ACHN (cell line): ENCODE data around the gene VRK2.

Source experiments
- DNase-seq: peaks from one replicate; pipeline ENCODE4 v3.0.0-alpha.2; 2015
- in situ Hi-C: cut with HindIII; loops from 2 replicates; pipeline ENCODE4 v1.10.0; 2017; ENCODE audit warnings: low sequenced_read_pairs, low pct_ligation_motif_present, low pct_unique_long_range_greater_than_20kb

VRK2 gene

DNA sequence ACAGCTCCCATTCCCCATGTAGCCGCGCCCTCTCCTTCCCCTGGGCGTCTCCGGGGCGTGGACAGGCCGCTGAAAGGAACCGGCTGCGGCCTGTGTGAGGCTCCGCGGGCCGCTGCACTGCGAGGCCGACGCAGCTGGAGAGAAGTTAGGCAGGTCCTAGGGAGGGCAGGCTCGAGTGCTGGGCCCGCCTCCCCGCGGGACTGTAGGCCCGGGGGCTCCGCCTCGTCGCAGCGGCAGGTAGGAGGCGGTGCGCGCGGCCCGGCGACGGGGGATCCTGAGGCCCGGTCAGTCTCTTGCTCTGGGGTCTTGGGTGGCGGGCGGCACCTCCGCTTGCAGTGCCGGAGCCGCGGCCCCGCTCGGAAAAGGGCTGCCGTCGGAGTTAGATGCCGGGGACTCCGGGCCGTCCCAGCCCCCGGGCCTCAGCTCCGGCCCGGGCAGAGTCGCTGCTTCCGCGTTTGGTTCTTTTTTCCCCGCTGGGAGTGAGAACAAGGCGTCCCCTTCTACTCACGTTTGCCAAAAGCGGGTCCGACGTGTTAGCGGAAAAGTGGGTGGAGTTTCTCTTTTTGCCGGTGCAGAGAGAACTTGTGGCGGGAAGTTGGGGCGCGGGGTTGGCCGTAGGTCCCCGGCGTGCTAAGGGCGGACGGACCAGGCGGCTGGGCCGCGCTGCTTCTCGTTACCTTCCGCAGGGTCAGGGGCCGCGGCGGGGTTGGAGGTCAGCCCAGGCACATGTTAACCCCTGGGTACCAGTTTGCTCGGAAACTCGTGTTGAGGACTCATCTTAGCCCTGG, at the start of gene VRK2:
VRK2 (plus strand) TSS at position 222 of the 788 bp plus-strand sequence. CDS start 2,026 bp downstream, outside the sequence.
- in situ Hi-C loops = no loop called here
- DNase-seq = peak; percentile 98

DNA sequence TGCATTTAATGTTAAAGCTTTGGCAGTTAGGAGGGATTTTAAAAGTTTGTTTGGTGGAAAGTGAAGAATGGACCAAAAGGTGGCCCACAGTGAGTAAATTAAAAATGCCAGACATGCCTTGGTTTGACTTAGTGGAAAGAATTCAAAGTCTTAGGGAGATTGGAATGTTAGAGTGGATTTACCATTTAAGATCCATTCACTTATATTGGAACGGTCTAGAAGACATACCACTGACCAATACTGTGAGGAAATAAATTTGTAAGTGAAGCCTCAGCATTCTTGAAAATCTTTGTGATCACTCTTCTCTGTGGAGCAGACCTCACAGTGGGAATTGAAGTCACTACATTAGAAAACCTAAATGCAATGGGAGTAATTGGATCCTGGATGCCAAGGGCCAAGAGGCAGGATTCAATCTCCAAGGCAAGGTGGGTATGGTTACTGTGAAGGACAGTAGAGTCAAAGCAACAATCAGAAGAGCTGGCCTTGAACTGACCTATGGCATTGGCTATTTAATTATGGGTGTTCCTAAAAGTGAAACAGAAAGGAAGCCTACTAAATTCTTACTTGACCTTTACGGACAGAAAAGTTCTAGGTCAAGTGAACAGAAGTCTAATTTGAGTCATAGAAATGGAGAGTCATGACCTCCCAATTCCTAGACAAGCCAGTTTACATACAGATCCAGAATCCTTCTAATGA, 40.2 kb upstream of the VRK2 start:
- DNase-seq = no peak
- in situ Hi-C loops = no loop called here

DNA sequence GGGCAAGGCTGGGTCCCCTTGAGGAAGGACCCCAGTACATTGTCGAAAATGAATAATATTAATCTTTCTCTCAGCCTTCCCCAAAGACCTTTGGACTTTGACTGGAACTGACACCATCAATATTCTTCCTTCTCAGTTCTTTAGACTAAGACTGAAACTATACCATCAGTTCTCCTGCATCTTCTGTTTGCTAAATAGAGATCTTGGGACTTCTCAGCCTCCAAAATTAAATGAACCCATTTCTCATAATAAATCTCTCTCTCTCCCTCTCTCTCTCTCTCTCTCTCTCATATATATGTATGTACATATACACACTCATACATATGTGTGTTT, 39.7 kb upstream of the VRK2 start:
- DNase-seq = no peak
- in situ Hi-C loops = no loop called here

DNA sequence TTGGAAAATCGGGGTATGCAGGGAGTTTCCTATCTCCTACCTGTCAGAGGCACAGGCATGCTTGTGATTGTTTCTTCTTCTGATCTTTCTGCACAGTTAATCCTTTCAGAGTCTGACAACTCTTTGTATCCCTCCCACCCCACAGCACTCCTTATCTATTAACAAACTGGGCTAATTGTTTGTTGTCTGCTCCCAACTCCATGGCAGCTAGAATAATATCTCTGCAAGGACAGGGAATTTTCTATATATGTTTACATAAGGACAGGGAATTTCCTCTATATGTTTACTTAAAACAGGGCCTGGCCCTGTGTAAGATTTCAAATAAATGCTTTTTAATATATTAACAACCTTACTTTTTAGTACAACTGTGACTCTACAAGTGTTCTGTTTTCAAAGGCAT, 36.0 kb upstream of the VRK2 start:
- DNase-seq = no peak
- in situ Hi-C loops = no loop called here

DNA sequence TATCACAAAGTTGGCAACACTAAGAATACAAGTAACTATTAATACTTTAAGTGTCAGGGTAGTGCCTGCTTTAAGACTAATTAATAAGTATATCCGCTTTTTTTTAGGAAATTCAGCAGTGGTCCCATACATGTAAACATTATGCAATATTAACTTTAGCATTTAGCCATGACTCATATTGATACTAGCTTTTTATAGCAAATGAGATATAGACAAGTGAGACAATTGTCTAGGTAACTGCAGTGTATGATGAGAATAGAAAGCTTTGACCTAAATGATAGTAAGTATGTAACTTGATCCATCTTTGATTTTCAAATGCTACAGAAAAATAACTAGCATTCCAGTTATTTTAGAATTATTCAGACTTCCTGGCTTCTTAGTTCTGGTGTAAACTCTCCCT, 27.4 kb upstream of the VRK2 start:
- no peak for DNase-seq
- in situ Hi-C loops = no loop called here

DNA sequence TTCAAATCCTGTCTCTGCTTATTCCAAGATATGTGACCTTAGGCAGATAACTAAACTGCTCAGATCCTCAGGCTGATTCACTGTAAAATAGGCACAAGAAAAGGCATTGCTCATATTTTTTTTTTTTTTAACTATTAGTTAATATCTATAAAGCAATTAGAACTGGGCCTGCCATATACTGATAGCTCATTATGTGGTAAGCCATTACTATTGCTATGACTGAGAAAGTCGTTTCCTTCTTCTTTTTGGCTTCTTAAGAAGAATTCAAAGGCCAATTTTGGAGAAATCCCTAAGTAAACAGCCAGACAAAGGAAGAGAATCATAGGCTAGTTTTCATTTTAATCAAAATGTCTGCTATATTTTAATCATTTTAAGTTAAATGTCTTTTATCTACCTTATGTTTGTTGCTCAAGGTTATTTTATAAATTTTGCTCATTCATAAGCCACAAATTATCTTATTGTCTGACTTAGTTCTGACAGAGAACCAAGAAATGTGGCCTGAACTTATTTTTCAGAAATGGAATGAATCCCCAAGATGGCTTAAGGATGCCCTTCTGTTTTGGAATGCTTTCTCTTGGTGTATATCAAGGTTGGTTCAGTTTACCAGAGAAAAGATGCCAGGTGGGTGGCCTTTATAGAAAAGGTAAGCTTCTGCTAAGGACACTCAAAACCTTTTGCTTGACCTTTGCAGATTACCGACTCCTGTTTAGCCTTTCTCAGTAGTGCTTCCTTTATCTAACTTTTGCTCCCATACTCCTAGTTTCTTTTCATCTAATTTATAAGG, 21.3 kb upstream of the VRK2 start:
- in situ Hi-C loops = no loop called here

DNA sequence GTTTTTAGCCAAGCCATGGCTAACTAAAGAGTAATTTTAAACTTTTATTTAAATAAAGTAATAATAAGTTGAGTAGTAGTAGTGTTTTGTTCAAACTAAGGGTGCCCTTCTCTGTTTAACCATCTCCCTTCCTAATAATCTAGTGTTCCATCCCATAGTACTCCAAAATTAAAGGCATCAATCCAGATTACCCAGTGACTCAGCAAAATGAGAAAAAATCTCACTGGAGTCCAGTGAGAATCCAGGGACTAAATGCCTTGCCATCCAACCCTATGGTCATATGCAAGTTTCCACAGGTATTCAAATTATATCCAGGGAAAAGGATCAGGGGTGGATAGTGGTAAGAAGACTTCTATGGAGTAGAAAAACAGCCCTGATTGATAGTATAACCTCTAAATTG, 19.6 kb upstream of the VRK2 start:
- DNase-seq = no peak
- in situ Hi-C loops = no loop called here

More for the DNA sequence above, 21.3 kb upstream of the VRK2 start:
- no peak for DNase-seq

DNA sequence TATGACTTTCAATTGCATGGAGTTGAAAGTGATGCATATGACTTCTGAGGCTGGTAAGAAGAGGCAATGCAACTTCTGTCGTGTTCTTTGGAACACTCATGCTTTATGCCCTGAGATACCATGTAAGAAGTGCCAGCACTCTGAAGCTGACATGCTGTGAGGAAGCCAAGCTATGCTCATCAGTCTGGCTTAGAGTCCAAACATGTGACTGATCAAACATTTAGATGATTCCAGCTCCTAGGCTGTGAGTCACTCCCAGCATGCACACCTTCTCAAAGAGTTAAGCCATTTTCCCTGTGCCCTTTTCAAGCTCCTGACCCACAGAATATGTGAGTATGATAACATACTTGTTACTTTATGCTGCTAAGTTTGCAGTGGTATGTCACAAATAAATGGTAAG, 15.8 kb upstream of the VRK2 start:
- in situ Hi-C loops = no loop called here

DNA sequence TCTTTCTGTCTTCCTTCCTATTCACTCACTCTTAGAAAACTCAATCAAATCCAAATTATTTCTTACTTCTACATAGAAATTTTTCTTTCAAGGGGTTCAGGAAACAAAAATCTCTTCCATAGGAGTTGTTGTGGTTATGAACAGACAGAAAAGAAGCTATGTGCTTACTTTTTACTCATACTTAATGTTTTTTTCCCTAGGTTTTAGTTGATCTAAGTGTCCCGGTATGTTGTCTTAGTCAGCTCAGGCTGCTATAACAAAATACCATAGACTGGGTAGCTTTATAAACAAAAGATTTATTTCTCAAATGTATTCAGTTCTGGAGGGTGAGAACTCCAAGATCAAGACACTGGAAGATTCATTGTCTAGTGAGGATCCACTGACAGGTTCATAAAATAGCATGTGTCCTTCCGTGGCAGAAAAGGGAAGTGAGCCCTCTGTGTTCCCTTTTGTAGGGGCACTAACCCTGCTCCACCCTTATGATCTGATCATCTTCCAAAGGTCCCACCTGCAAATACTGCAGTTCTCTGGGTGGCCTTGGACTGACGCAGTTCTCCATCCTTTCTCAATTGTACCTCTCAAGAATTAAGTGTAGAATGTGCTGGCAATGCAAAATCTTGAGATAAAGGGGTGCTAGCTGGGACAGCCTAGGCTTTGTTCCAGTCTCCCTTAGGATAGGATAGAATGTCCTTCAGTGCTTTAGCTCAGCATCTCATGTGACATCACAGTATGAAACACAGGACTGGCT, 14.4 kb upstream of the VRK2 start:
- no peak for DNase-seq

More for the DNA sequence above, 15.8 kb upstream of the VRK2 start:
- DNase-seq = no peak

DNA sequence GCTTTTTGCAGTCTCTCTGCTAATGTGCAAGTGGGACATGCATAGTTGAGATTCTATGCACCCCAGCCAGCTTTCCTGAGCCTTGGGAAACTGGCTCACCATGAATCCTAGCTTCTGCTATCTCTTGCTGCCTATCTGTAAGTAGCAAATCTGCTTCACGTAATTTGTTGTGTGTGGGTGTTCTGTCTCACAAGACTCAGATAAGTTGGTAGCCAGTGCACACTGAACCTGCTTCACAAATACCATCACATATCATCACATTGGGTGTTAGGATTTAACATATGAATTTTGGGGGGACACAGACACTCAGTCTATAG, 13.9 kb upstream of the VRK2 start:
- in situ Hi-C loops = no loop called here
- DNase-seq = no peak

More for the DNA sequence above, 14.4 kb upstream of the VRK2 start:
- in situ Hi-C loops = no loop called here

DNA sequence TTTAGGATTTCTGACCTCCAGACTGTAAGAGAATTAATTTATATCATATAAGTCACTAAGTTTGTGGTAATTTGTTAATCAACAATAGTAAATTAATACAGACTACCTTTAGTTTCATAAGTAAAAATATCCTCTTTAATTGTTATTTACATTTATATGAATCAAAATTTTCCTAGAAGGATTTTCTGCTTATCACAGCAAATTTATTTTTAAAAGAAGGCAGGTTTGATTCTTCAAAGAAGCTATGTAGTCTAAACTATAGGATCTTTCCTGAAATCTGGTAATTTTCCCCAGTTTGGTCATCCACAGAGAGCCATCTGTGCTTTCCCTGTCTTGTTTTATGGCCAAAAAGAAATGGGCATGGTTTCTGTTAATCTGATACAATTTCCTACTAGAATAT, 13.1 kb upstream of the VRK2 start:
- DNase-seq = no peak
- in situ Hi-C loops = no loop called here

DNA sequence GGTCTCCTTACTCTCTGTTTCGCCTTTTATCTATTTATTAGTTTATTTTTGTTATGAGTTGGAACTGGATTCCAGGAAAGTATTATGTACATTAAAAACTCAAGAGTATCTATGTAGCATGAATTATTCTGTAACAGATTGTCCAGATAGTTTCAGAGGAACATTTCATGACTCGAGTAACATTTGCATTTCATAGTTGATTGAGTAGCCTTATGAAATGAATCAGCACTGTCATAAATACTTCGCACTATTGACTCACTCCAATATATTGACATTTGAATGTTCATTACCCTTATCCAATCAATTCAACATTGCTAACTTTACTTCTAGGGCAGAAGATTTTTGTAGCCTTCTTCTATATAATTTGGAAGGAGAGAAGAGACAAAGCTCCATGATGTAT, 11.3 kb upstream of the VRK2 start:
- in situ Hi-C loops = no loop called here

DNA sequence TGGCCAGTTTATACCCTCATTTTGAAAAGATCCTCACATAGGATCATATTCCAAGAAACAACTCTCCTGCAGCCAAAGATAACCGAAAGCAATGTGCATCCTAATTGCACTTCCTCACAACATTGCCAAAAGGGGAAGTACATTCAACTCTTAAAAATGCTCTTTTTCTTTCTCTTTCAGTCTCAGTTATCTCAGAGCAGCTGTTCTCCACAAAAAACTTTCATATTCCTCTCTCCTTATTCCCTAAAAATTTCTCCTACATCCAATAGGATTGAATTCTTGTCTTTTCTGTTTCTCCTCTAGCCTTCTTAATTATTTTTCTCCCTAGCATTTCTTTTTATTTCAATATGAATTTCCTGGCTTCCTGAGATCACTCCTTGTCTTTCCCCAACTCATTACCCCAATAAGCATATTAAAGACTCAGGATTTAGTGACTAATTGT, 7.4 kb upstream of the VRK2 start:
- no peak for DNase-seq
- in situ Hi-C loops = no loop called here

More for the DNA sequence above, 11.3 kb upstream of the VRK2 start:
- DNase-seq = no peak

DNA sequence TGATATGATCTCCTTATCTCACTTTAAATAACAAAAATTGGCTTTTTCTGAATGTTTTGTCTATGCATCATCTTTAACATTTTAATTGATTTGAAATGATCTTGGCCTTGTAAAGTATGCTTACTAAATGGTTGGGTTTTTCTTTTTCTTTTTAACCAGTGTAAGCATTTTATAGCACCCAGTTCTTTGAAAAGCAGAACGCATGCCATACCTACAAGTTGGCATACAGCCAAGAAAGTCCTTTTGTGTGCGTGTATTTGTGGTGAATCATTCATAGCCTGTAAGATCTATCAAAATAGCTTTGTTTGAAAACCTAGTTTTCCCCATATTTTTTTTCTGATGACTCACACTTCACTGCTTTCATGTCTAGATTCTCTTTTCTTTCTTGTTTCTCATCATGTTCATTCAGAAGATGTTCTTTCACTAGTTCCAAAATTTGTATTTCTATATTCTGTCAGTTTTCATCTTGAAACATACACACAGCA, 4.1 kb upstream of the VRK2 start:
- peak; percentile 88 for DNase-seq
- in situ Hi-C loops = no loop called here

DNA sequence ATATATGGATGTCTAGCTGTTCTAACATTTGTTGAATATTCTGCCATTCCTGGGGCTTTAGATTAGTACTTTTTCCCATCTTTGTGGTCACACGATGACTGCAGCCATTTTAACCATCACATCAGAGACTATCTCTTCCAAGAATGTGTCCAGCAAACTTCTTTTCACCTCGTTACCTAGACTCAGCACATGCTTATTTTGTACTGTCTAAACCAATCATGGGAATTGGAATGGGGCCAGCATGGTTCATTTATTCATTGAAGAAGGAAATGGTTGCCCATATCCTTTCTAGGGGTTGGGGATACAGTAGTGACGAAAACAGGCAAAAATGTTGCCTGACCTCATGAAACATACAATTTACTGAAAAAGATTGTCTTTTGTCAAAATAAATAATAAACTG, 2.5 kb upstream of the VRK2 start:
- DNase-seq = no peak
- in situ Hi-C loops = no loop called here

DNA sequence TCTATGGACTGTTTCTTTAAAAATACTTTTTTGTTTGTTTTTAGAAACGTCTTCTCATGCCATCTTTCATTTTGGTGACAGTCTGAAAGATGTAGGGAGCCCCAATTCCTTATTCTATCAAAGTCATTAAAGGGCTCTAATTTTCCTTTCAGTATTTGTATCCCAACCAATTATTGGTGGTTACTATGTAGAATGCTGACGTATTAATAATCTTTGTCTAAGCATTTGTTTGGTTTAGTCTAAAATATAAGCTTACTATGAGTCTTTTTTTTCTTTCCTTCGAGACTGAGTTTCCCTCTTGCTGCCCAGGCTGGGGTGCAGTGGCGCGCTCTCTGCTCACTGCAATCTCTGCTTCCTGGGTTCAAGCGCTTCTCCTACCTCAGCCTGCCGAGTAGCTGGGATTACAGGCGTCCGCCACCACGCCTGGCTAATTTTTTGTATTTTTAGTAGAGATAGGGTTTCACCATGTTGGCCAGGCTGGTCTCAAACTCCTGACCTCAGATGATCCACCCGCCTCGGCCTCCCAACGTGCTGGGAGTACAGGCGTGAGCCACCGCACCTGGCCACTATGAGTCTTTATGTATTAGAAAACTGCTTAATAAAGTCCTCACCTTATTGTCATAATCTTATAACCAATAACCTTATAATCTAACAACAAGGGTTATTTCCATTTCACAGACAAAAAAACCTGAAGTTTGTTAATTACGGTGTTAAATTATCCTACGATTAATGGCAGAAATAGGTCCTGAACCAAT, 849 bp upstream of the VRK2 start:
- in situ Hi-C loops = no loop called here
- DNase-seq = no peak

DNA sequence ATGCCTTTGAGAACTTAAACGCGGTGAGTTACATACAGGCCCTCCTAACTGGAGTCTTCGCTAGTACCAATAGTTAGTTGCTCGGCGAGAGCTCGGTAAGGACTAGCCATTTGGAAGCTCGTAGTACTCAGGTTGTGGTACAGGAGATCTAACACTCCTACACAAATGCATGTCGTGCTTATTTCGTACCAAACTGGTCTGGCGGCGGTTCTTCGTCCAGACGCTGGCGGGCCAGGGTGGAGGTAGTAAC, 346 bp upstream of the VRK2 start:
- in situ Hi-C loops = no loop called here
- no peak for DNase-seq

DNA sequence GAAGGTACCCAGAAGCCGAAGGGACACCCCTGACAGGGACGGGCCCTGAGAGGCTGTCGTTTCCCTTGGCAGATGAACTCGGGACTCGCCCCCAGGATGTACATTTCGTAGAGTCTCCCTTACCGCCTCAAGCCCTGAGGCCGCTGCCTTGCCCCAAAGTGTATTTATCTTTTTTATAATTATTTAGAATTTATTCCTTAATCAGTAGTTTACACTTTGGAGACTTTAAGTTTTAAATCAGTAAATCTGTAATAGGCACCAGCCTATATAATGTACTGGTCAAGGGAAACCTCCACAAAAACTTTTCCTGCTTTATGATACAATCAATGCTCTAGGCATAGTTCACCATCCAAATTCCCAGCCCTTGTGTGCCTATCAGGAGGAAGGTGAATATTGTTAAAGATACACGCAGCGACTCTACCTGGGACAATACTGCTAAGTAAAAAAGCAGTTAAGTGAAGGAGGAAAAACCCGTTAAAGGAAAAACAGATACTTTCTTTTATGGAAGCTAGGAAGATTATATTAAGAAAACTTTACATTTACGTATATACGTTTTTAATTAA, 848 bp downstream of the VRK2 start:
- peak; percentile 16 for DNase-seq
- in situ Hi-C loops = no loop called here
